ENCODE results near the gene UROS.

UROS gene

DNA sequence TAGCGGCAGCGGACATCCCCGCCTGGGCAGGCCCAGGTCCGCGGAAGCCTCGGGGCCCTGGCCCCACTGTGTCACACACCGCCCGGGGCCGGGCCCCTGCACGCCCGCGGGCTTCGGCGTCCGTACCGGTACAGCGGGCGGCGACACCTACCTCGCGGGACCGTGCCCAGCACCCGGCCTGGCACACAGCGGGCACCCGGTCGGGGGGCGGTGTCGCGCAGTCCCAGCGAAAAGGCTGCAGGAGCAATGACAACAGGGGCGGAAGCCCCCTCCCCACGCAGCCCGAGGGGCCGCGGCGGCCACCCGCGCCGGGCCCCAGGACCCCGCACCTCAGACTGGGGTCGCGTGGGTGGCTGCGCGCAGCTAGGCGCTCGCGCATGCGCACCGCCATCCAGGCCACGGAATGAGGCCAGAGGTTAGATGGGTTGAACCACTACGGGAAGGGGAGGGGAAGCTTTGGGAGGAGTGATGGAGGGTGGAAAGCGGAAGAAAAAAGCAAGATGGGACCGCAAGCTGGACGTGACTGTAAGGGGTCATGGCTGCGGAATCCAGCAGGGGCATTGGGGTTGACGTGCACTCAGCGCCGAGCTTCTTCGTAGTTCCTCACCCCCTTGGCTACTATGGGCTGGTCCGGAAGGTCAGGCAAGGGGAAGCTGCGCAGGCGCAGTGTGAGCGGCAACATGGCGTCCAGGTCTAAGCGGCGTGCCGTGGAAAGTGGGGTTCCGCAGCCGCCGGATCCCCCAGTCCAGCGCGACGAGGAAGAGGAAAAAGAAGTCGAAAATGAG lies at the start of gene UROS, which contains the start of gene BCCIP:
Gene UROS (minus strand): TSS at position 381 of the 785 bp plus-strand sequence. CDS start 6,759 bp downstream, outside the sequence.
Gene BCCIP (plus strand): TSS at position 669 of the 785 bp plus-strand sequence. CDS start 12 bp downstream, at position 681.
- peak; percentile 51 for DNase-seq

DNA sequence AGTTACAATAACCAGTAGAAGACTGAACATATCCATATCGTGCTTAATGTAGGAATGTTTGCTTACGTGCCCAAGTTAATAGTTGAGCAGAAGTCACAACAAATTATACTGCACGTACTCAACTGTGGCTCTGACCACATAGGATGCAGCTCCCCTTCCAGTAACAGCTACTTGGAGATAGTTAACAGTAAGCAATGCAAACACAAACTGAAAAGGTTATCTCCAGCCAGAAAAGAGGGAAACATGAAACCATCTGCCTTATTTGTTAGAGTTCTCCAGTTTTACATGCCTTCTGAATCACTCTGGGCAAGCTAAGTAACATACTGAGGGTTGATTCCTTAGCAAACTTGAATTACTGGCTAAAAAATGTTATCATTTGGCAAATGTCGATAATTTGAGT lies 48.3 kb upstream of the UROS start:
- no peak for DNase-seq

DNA sequence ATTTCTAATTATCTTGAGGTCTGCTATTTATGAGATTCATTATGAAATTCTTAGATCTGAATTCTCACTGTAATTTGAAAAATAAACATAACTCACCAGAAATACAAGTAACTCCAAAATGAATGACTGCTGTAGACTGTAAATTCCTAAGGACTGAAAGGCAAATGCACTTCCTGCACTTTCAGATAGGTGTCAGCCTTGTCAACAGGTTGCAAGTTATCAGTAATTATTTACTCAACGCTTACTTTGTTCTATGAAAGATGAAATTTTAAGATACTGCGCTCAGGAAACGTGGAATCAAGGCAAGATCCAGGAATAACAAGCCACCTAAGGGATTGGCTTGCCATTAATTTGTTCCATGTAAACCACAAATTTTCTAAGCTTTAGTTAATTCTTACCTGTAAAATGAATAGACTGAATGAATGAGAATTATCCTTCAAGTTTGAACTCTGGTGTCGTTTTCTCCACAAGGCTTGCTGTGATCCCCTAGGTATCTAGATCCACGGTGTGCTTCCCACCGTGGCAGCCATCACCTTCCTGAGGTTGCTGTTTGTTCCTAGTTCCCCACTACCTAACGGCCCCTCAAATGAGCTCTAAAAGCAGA lies 45.4 kb upstream of the UROS start:
- DNase-seq = peak; percentile 4

DNA sequence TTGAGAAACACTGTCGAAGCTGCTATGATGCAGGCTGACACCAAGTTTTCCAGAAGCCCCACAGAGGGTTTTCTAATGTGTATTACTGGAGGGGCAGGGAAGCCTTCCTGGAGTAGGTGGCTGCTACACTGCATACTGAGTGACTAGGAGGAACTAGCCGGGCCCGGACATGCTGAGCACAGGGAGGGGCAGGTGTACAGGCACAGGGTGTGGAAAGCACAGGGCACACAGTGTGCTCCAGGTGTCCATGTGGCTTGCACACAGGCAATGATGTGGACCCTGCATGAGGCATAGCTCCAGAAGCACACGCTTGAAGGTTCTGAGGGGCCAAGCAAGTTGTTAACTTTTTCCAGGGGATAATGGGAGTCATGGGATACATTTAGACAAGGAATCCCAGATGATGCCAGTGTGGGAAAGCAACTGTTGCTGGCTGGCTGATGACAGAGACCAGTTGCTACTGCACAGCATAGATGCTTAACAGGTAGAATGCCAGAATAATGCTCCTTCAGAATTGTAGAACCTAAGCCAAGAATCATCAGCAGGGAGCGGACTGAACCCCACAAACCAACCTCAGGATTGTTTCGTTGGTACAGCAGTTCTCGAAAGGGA lies 43.5 kb upstream of the UROS start:
- no peak for DNase-seq

DNA sequence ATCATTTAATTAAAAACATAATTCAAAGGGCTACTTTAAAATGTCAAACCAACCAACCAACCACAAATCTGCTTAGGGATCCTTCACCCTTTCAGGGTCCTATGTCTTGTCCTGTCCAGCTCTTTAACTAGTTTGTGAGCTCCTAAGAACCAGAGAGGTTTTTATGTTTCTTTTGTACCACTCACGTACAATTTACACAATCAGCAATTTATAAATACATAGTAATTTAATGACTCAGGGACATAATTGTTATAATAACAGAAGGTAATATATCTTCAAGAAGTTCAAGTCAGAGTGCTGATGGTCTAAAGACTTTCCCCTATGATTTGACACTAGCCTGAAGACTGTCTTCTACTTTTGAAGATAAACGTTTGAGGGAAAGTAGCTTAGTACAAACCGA lies 42.1 kb upstream of the UROS start:
- no peak for DNase-seq

DNA sequence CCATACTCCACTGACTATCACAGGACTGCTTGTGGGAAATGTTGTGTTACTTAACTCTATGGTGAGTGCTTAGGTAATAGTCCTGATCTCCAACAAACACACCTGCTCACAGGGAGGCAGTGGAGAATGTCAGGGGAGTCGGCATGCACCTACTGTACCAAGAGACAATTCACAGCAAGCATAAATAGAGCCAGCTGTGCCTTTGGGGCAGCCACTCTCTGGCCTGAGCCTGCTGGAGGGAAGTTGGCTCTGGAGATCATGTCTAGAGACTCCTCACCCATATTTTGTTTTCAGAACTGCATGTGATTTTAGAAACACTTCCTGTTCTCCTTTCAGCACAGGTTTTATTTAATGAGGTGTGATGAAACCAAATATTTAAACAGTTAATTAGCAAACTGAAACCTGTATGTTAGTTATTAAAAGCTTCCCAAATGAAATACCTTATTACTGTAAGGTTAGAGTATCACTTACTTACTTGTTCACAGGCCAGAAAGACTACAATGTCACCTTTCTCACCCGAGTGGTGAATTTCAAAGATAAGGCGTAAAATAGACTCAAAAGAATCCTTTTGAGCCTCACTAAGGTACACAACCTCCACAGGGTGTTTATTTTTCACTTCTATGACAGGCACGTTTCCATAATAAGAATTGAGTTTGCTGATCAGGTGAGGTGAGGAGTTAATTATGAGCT lies 36.2 kb upstream of the UROS start:
- DNase-seq = peak; percentile 57

DNA sequence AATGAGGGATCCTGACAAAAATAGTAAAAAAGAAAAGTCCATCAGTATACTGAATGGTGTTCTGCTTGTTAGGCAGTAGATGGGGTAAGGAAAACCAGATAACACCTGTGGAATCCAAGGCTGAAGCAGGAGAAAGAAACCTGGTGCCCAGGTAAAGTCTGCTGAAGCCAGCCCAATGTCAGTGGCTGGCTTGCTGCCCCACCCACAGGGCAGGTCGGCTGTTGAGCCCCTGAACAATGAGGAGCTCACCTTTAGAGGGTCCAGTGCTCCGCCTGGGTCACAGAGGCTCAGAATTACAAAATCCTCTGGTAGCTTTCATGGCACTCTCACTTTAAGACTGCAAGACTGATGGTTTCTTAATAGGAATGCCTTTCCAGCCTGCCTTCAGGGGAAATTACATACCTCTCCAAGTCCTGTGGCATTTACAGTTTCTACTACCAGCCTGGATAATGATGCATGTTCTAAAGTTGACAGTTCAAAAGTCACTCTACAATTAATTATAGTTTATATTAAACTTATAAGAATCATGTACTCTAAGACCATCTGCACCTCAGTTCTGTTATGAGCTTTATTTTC lies 34.2 kb upstream of the UROS start:
- no peak for DNase-seq

DNA sequence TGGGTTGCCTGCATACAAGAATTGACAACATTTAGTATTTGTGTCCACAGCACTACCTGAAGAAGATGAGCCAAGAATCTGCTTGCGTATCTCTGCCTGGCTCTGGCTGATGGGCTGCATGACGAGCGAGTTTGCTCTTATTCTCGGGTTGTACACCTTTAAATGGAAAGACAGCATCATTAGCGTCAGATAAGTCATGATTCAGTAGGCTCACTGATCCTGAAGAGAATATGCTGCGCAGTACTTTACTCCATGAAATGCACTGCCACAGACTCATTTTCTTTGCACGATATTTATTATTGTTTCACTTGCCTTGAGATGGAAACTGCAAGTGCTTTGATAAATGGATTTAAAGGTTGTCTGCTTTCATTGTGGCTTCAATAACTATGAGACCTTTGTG lies 29.4 kb upstream of the UROS start:
- no peak for DNase-seq

DNA sequence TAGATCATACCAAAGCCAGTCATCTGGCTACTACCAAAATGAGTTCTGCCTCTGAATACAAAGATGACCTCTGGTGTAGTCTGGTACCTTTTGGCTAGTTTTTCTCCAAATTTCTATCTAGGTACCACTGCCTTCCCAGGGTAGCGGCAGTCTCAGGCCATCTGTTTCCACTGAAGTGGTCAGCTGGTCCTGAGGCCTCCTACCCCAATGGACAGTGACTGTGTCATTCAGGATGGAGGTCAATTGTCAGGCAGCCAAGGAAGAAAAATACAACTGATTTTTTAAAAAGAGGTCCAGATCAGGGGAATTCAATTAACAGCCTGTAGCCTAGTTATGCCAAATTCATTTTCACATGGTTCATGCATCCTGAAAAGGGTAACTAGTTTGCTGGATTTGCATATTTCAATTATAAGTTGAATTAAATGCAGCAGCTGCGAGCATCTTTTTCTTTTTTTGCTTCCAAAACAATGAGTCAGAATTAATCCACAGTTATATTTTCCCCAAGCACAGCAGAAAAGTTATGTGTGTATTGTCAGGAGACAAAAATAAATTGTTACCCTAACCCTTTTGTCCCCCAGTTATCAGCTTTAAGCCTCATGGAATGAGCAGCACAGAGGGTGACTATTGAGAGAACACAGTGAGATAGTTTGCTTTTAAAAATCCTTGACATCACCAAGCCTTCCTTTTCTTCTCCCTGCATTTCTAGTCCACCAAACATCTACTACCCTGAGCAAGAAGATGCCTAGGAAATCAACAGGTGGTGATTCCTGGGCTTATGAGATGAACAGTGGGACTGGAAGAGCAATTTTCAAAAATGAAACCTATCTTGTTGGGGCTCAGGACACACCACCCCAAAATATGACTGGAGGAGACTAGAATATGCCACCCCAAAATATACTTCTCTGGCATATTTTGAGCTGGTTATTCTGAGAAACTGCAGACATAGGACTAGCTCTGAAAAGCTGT lies 28.0 kb upstream of the UROS start:
- no peak for DNase-seq

DNA sequence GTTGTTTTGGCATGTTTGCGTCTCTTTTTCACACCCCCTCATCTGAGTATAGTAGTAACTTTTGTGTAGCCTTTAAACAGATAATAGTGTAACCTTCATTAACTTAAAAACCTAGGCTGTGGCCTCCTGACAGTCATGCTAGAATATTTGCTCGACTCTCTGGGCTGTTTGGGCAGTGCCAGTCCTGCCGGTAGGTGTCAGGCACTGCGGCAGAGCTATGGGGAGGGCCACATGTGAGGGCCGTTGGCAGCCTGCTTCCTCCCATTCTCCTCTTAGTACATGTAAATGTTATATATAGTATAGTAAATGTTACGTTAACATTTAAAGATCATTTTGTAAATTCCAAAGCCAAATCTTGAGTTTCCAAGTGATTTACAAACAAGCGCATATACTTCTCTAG lies 26.4 kb upstream of the UROS start:
- DNase-seq = no peak

DNA sequence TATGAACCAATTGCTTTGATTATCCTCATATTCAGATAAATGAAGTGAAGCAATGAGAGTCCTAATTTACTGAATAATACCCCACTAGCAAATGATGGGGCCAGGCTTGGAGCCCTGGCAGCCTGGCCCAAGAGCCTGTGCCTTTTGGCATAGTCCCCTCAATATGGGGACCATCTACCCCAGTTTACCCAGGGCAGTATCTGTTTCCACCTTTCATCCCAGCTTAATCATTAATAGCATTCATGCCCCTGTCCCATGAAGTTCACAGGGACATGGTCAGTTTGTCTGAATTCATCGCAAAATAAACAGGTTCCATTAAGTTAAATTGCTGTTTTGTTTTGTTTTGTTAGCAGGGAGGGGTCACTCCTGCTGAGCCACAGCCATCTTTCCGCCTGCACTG lies 25.8 kb upstream of the UROS start:
- no peak for DNase-seq

DNA sequence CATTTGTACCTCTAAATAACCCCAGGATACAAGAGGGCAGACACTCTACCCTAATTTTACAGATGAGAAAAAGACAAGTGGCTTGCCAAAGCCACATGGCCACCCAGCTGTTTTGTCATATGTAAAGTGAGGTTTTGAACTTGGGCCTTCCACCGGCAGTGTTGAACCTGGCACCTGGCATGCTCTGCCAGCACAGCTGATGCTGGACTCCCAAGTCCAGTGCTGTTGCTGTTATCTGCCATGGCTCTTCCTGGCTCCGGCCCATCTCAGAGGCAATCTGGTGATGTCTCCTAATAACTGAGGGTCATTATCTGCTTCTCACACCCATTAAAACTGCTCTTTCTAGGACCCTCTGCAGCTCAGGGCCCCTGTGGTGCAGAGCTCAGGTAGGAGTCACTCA lies 25.3 kb upstream of the UROS start:
- no peak for DNase-seq

DNA sequence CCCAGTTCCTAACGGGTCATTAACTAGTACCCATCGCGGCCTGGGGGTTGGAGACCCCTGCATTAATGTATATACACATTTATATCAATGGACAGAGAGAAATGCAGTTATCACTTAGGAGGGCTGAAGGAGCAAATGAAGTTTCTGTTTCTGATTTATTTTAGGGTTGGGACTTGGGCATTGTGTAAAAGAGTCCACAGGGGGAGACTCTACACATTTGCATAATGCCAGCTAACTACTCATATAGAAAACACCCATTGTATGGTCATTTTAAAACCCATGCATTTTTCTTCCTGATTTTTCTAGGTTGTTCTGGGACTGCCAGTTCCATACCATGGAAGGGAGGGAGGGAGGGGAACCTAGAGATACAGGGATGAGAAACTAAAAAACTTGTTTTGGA lies 23.8 kb upstream of the UROS start:
- no peak for DNase-seq

DNA sequence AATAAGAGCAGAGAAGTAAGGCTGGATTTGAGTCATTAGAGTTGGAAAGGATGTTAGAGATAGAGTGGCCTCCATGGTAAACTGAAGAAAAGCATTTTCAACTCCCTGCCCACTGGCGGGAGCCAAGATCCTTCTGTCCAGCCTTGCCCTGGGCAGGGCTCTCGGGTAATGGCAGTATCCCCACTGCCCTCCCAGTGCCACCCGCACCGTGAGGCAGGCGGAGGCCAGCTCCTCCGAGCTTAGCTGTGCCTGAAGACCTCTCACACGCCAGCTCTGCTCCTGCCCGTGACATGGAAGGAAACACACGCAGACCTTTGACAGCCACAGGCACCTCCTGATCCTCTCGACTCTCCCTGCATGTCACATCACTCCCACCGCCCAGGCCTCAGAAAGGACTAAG lies 22.6 kb upstream of the UROS start:
- no peak for DNase-seq

DNA sequence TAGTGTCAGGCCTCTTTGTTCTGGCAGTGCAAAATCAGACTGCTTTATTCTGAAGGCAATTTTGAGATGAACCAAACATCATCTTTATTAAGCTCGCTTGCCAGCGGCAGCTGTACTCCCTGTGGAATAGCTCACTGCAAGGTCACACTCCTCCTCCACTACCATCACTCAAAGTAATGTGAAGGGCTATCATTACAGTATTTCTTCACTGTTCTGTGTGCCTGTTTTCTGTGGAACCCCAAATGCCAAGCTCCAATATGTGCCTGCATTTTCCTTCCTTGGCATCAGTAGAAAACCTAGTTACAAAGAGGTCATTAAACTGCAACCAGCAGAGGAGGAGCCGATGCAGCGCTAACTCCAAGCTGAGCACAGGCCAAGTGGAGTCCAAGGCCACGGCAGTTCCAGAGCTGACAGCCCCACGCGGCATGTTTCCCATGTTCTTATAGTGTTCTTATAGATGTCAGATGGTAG lies 21.7 kb upstream of the UROS start:
- no peak for DNase-seq

DNA sequence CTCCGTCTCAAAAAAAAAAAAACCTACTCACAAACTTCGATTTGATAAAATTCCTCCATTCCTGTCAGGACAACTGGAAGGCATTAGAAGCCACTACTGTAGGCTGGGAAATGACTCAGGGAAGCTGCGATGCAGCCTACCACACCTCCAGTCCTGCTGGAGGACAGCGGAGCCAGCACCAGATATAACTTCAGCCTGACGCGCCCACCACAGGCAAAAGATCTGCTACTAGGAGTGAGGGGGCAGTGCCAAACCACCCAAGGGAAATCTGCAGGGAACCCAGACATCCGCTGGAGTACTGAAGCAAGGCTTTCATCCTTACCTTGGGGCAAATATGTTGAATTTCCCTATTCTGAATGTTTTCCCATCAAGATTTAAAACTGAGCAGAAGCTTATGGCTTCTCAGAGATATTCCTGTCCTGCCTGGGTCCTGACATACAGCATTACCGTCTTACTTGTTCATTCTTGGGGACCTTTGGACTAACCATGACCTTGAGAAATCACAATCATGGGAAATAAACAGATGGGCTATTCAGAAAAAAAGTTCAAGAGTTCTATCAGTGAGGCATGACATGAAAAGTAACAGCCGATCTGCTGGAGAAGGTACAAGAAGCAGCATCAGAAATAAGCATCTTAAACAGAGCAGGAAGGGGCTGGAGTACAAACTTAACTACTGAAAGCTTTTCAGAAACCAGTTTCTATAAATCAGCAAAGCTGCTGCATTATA lies 20.7 kb upstream of the UROS start:
- DNase-seq = no peak

DNA sequence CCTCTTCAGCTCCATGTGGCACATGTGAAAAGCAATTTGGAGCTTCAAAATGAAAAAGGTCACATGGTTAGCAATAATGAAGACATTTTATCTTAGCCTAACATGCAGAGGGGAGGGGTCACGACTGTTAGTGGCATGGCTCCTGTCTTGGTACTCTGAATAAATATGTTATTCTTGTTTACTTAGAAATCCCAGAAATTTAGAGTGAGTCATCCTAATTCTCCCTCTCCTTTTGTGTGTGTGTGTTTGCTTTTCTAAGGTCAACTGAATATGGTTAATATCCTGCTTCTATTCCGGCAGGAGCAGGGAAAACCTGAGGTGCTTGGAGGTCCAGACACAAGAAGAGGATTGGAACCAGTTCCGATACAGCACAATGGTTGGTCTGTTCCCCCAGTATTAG lies 17.9 kb upstream of the UROS start:
- no peak for DNase-seq

DNA sequence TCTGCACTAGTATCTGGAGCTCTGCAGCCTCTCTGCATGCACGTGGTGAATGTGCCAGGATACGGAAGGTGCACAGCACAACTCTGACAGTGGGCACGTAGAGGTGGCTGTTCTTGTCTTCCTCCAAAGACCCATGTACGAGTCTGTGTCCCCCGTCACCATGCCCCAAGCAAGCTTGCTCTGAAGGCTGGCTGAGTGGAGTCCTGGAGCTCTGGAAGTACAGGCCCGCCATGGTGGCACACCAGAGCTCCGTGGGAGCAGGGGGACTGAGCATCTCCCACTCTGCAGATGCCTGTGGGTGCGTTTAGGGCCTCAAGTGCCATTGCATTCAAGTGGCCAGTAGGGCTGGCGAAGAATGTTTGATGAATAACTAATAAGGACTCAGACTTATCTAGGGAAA lies 17.3 kb upstream of the UROS start:
- no peak for DNase-seq

DNA sequence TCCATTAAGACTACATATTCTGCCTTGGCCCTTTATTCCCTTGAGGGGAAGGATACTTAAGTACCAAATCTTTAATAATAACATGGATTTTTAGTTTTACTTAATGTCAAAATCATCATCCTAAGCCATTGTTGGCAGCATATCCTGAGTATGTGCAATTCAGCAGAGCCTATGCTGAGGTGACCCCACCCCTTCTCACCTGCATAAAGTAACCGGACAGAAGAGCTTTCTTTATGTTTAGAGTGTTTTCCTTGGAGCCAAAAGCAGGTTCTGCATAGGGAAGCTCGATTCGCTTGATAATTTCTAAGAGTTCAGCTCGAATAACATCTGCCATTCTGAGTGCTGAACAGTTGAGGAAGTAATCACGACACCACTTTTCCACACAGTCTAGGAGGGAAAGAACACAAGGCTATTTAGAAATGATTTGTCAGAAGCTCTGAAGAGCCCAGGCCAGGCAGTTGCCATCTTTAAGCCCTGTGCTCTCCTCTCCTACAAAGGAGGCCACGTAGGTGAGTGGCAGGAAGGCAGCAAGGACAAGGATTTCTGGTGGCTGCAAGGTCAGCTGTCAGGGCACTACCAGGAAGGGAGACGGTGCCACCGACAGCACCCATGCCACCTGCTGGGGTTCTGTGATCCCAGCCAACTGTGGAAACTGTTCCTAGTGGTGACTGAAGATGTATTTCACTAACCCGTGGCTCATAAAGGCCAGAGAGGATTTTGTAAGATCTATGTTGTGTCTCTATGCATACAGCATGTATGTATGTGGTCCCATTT lies 15.9 kb upstream of the UROS start:
- no peak for DNase-seq

DNA sequence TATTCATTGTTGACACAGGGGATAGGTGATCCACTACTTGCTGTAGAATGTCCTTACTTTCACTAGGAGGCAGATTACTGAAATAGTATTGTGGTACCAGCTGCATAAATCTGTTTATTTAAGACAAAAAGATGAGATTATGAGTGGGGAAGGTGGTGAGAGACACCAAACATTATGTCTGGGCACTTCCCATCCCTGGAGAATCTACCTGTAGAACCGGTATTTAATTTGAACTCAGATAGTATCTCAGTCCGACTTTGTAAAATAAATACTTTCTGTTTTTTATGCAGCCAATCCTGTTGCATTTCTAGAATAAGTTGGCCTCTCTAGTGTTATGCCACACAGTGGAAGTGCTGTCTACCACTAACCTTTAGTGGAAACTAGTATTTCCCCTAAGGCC lies 13.7 kb upstream of the UROS start:
- DNase-seq = no peak

Data from NCI-H748 treated with DMSO at 0.1 percent for 48 hours (cell line).